SK-MEL-5 (cell line): ENCODE measurements around the gene C4BPB. TPM values are rescaled to one million over a fixed set of nuclear protein-coding genes. Genes with fewer than 3 reads are reported as not detected.

ENCODE experiments used
- DNase-seq: peaks from one replicate; pipeline ENCODE4 v3.0.0-alpha.2; 2016; ENCODE audit warnings: low read depth, low spot score
- in situ Hi-C: cut with HindIII; loops from 2 replicates; pipeline ENCODE4 v1.10.0; 2016; ENCODE audit warnings: low sequenced_read_pairs, high pct_unique_total_duplicates, low pct_unique_long_range_greater_than_20kb
- total RNA-seq: library from RNA; depleted of rRNA; stranded (reverse); fragments of >200 nt; shearing (Covaris generic); gene quantifications from 2 replicates; pipeline ENCODE4 v1.2.3, GENCODE V29; 2014

The C4BPB gene
- total RNA-seq, 1 experiment from 2014 or later: not detected

DNA sequence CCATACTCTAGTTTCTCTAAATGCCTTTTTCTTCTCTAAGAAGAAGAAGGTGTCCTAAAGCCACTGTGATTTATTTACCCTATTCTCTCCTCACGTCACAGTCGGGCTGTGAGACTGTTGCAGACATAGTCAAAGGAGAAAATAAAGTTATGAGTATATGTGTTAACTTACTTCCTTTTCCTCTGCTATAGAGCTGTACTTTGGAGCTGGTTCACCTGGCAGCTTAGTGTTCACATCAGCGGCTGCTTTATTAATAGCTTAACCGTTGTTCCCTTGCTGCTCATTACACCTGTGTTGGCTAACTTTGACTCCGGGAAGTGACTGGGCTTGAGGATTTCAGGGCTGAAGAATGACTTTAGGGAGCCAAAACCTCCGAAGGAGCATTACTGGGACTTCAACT is 32.0 kb upstream of the C4BPB start:
- no peak for DNase-seq
- in situ Hi-C loops: no loop called here

DNA sequence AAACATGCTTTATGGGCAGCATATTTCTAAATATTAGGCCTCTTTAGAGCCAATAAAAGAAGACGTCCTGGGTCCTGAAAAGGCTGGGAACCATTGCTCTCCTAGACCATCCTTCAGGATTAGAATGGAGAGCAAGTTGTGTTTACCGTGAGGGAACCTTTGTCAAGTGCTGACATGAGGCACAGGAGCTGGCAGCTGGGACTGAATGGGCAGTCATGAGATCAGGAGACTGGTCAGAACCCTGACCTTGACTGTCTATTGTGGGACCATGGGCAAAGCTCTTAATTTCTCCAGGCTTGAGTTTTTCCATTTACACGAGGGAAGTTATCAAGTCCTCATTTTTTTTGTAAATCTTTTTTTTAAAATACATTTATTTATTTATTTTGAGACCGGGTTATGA is 30.4 kb upstream of the C4BPB start:
- no peak for DNase-seq
- in situ Hi-C loops: no loop called here

DNA sequence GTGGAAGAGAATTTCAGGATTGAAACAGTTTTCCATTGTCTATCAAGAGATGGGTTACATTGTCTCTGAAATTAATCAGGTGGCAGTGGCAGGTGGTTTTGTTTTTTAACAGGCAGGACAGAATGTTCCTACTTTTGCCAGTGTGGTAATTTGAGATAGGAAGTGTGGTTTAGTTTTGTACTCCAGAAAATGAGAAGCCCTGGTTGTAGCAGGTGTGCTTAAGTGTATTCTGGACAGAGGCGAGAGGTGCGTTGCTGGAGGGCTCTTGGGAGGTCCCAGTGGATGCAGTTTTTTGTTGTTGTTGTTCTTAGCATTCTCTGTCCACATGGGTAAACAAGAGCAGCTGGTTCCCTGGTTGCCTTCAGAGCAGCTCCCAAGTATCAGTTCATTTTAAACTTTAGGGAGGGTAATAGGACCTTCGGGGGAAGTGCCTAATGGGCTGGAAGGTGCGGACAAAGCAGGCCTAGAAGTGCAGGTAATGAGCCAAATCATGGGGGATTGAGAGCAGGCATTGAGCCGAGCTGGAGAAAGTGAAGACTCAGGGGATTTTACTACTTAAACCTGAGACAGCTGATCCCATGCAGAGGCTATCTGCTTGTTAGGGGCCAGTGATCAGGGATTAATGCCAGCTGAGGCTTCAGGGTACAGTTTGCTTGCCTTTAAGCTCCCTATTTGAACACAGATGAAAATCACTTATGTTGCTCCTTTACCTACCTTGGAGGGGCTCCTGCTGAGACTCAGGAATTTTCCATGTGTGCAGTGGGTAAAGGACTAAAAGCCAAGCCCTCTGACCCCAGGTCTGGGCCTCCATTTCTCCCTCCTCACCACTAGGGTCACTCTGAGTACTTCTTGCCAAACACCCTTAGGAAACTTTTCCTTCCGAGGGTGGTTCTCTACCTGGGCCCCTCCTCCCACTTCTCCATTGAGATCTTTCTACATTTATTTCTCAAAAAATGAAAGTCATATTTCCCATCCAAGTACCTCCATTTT is 29.5 kb upstream of the C4BPB start:
- DNase-seq: no peak
- in situ Hi-C loops: no loop called here

DNA sequence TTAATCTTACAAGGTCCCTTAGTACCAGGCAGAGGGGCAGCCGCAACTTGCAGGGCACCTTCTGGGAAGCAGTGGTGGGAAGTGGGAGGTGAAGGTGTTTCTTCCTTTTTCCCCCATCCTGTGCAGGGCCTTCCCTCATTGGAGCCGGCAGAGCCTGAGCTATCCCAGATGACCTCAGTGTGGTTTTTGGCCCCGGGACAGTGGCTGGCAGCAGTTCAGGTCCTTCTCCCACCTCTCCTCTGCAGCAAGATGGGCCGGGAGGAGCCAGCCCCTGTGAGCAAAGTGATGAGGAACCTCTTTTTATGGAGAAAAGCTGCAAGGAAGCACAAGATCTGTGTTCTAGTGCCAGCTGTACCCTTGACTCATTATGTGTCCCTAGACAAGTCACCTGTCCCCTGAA is 28.8 kb upstream of the C4BPB start:
- DNase-seq: no peak
- in situ Hi-C loops: no loop called here

DNA sequence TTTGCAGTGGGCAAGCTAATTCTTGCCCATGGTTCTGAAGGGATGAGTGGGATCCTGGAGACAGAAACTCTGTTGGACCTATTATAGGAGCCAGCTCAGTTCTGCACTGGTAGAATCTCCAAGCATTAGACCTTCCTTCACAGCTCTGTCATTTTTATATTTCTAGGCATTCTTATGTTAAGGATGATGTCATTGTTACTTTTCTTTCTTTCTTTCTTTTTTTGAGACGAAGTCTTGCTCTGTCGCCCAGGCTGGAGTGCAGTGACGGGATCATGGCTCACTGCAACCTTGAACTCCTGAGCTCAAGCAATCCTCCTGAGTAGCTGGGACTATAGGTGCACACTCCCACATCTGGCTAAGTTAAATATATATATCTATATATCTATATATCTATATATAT is 28.1 kb upstream of the C4BPB start:
- no peak for DNase-seq
- in situ Hi-C loops: no loop called here

DNA sequence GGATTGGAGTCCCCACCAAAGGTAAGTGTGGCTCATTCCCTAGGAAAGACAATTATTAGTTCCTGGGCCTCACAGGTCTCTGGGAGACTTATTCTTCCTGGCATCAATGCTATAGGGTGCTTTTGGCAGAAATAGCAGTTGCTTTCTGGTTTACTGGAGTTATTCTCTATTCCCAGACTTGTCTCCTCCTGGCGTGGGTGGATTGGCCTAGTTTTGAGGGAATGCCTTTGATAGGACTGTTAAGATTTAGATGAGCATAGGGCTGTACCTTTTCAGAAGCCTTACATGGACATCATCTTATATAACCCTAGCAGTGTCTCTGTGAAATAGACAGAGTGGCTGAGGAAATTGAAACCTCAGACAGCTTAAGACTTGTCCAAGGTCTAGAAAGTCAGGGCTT is 26.6 kb upstream of the C4BPB start:
- in situ Hi-C loops: no loop called here
- DNase-seq: no peak

DNA sequence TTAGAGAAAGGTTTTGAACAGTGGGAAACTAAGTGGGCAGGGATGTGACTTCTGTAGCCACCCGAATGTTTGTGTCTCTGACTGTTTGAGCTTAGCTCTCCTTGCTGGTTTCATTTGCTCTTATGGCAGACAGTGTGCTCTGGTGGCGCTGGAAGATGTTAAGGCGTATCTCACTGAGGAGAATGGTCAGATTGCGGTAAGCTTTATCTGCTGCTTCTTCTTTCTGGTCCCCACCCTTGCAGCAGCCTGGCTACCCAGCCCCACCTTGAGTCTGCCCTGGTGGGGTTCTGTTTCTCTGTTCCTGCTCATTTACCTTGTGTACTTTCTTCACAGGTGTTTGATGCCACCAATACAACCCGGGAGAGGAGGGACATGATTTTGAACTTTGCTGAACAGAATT is 25.6 kb upstream of the C4BPB start:
- DNase-seq: no peak
- in situ Hi-C loops: no loop called here

DNA sequence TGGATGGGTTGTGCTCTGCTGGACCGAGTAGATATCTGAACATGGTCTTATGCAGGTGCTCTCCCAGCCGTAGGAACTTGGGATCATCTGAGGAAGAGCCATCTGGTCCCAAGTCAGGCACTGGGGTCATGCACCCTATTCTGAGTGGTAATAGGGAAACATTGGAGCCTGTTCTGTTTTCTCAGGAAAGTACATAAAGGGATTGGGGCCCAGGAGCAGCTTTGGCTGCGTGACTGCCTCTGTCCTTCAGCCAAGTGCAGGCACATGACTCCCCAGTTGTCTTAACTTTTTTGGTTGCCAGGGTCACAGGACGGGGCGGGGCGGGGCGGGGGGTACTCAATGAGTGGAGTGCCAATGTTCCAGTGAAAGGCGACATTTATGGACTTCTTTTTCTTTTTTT is 24.1 kb upstream of the C4BPB start:
- no peak for DNase-seq
- in situ Hi-C loops: no loop called here

DNA sequence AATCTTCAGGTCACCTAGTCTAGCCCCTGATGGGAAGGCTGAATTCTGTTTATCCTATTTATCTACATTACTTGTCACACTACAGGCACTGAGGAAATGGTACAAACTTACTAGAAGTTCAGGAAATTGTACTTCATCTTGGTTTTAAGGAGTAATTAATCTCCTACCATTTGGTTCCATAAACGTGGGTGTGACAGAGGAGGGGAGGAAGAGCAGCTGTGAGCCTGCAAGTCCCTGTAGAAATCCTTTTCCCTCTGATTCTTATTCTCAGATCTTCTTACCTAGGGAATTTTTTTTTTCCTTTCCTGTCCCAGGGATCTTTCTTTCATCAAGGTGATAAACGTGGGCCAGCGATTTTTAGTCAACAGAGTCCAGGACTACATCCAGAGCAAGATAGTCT is 21.5 kb upstream of the C4BPB start:
- in situ Hi-C loops: no loop called here
- no peak for DNase-seq

DNA sequence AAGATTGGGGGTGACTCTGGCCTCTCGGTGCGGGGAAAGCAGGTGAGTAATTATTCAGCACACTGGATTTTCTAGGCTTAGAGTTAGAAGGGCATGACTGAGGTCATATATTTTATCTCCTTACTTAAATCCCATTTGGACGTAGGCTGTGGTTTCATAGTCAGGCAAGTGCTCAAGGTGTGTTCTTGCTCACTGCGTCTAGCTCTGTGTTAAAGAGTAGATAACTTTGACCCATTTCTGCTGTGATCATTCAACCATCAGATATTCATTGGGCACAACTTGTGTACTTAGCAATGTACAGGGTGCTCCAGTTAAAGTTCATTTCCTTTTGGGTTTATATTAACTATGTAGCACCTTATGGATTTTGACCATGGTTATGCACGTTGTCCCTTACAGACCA is 21.0 kb upstream of the C4BPB start:
- no peak for DNase-seq
- in situ Hi-C loops: no loop called here

DNA sequence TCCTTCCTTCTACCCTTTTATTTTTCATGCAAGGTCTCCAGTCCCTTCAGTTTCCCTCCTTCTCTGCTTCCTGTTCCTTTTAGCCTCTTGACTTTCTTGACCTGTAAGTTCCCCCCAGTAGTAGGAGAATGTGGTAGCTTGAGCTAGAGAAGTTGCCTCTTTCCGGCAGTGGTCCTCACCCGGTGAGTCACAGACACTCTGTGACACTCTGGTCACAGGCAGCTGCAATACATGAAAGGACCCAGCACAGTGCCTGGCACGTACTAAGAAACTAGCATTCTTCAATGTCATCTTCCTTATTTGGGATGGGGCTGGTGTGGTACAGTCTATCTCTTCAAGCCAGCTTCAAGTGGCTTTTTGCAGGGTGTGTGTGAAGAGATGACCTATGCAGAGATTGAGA is 19.6 kb upstream of the C4BPB start:
- in situ Hi-C loops: no loop called here

DNA sequence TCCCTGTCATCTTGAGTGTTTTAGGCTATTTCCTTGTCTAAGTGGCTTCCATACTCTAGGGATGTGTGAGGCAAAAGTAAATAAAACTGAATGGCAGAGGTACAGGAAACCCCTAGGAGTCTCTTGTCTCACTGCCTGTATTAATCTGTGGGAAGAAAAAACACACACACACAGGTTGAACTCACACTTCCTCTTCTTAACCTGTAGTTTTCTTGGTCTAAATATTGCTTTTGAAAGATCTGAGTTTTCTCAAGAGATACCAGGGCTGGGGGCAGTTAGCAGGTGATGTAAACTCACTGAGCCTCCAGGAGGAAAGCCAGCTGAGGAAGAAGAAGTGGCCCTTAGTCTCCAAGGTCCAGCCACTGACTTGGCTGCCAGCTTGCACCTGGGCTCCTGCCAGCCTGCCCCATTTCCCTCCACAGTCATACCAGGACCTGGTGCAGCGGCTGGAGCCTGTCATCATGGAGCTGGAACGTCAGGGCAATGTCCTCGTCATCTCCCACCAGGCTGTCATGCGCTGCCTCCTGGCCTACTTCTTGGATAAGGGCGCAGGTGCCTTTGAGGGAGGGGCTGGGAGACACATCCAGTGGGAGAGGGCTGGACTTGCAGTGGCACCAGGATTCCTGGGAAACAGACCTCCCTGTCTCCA is 18.7 kb upstream of the C4BPB start:
- DNase-seq: no peak
- in situ Hi-C loops: no loop called here

More for the DNA sequence above, 19.6 kb upstream of the C4BPB start:
- DNase-seq: no peak

DNA sequence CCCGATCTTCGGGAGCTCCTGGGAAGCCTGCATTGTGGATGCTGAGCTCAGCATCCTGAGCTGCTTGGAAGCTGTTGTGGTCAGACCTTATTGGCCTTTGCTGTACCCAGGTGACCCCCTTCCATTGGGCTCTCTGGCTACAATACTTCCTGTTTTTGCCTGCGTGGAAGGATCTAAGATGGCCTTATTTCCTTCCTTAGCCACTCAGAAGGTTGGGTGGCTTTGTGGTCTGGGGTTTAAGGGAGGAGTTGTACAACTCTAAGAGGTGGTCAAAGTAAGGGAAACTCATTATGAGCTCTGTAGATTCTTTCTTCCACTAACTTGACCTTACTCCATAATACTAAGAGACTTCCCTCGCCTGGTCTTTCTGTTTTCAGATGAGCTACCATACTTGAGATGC is 17.8 kb upstream of the C4BPB start:
- in situ Hi-C loops: no loop called here

DNA sequence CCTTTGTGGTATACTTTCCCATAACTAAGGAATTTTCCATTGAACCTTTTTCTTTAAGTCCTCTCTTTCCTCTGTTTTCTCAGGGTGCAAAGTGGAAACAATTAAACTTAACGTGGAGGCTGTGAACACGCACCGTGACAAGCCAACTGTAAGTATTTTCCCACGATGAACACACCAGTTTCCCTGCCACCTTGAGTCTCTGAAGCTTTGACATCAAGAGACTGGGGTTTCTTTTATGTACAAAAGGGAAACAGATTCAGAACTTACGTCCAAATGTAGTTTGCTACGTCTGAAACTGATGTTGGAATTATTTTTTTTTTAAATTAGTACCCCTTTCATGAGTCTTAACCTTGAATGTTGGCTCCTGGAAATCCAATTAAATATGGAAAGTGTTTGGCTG is 17.2 kb upstream of the C4BPB start:
- no peak for DNase-seq
- in situ Hi-C loops: no loop called here

More for the DNA sequence above, 17.8 kb upstream of the C4BPB start:
- DNase-seq: no peak

DNA sequence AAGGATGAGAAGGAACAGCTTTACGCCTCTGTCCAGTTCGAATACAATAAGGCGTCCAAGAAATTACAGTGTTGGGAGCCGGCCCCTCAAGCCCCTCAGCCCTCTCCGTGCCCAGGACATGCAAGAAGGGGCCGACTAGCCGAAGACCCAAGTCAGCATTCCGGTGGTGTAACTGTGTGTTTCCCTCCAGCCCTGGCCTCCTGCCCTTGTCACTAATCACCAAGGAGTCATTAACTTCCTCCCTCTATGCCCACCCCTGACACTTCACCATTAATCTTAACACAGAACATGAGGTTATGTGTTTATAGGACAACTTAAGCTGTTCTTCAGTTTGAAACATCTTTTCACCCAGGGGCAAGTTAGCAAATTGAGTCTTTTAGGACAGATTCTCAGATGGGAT is 16.4 kb upstream of the C4BPB start:
- in situ Hi-C loops: no loop called here
- DNase-seq: no peak

DNA sequence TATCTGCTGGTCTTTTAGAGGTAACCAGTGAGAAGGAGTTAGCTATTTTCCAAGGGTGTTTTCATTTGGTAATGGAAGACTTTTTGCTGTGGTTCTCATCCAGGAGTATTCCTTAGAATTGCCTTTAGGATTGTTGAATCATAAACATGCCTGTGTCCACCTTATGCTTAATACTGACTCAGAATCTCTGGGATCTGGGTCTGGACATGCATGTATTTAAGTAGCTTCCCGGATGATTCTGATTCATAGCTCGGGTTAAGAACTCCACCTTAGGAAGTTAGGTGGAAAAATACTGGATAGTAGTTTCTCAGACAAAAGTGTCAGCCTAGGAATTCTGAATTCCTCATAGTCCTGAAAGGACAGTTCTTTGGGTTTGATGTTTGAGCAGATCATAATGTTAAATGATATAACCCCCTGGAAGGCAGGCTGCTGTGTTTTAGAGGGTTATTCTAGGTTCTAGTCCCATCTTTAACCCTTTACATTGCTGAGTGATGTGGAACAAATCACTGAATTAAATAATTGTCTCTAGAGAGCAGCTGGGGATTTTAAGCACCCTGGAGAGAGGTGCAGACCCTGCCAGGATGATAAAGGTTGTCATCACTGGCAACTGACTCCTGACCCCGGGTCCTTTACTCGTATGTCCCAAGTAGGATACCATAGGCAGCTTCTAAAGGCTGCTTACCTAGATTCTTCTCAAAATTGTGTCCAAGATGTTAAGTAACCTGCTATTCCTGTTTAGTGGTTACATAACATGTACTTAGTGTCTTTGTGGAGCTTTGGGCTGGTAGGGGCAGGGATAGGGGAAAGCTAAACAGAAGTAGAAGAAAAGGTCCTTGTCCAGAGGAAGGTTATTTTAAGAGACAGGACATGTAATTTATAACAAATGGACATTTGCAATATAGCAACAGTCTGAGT is 14.5 kb upstream of the C4BPB start:
- no peak for DNase-seq

DNA sequence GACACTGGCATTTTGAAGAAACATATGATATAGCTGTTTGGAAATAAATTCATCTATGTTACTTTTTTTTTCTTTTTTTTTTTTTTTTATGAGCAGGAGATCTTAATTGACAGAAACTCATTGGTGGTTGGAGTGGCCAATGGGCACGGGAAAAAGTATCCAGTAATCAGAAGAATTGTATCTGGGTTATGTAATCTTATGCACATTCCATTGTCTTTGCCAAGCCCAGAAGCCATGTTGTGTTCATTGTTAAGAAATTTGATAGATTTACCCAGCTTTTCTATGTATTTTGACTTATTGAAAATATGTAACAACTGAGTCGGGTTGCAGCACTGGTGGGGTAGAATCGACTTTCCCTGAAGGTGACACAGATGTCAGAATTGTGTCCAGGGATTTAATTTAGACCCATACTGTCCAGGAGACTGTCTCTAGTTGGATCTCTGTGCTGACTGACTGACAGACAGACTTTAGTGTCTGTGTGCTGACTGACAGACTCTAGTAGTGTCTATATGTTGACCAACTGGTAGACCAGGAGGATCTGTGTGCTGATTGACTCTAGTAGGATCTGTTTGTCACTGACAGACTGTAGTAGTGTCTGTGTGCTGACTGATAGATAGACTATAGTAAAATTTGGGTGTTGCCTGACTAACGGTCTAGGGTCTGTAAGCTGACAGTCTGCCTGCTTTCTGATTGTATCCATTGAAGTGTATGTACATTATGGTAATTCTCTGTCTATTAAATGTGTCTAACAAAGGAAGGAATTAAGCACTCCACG is 12.3 kb upstream of the C4BPB start:
- in situ Hi-C loops: no loop called here
- no peak for DNase-seq

More for the DNA sequence above, 14.5 kb upstream of the C4BPB start:
- in situ Hi-C loops: no loop called here
